SK-N-MC (cell line): Measurements from ENCODE around the gene VWA1.
"Not testable (repeated sequence)": the region's sequence is repeated elsewhere in the genome, so short reads cannot be mapped to it uniquely, and the experiment has no call there.

Source experiments
- DNase-seq: peaks from one replicate; pipeline ENCODE4 v3.0.0-alpha.2; 2011; ENCODE audit warnings: low read depth, low spot score
- H3K27ac ChIP-seq: fragments of 200-600 bp; sonication (generic); 2 replicates; pipeline ENCODE4 v1.5.1; 2016; ENCODE audit warnings: mixed run types
- H3K36me3 ChIP-seq: fragments of 200-600 bp; sonication (generic); 2 replicates; pipeline ENCODE4 v1.6.1; 2017; ENCODE audit warnings: antibody characterized with exemption, low read length, mixed read lengths; ENCODE audit not compliant: insufficient read depth
- H3K4me3 ChIP-seq: fragments of 200-600 bp; sonication (generic); 2 replicates; pipeline ENCODE4 v1.5.1; 2016
- H3K9ac ChIP-seq: fragments of 200-600 bp; sonication (generic); 2 replicates; pipeline ENCODE4 v1.8.0; 2017; ENCODE audit warnings: mixed run types, mixed read lengths; ENCODE audit not compliant: insufficient read length
- H3K9me3 ChIP-seq: fragments of 200-600 bp; sonication (generic); 2 replicates; pipeline ENCODE4 v1.6.1; 2017; ENCODE audit warnings: low read depth, mild to moderate bottlenecking, antibody characterized with exemption, low read length, moderate library complexity, mixed read lengths
- EZH2 ChIP-seq: fragments of 200-600 bp; sonication (generic); IDR thresholded peaks from one replicate; pipeline ENCODE4 v1.6.1; 2017; ENCODE audit warnings: antibody characterized with exemption
- FOXP2 ChIP-seq: optimal IDR thresholded peaks from 2 replicates; pipeline ENCODE3; 2011; ENCODE audit warnings: mild to moderate bottlenecking, moderate library complexity; ENCODE audit not compliant: insufficient read depth; ENCODE audit errors: extremely low read length, control extremely low read depth
- POLR2AphosphoS5 ChIP-seq: IDR thresholded peaks from 2 replicates; pipeline ENCODE4 v1.6.1; 2012; ENCODE audit warnings: mild to moderate bottlenecking, low read depth, low read length, borderline replicate concordance

The VWA1 gene

DNA sequence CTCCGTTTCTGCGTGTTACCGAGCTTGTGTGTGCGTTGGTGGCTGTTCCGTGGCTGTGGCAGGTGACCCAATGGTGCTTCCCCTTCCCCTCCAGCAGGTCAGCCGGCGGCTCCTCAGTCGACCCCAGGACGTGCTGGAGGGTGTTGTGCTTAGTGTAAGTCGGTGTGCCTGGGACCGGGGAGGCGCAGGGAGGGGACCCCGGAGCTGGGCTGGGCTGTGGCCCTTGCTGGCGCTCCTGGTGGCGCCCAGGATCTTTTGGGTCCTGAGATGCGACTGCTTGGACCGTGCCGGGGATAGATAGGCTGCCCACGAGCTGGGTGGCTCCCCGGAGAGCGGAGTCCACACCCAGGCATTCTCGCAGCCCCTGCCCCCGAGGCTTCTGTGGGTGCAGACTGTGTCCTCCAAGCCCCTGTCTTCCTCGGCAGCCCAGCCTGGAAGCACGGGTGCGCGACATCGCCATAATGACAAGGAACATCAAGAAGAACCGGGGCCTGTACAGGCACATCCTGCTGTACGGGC lies 19.9 kb downstream of the VWA1 start:
- no peak for DNase-seq
- TF ChIP-seq EZH2 (no peak), POLR2AphosphoS5 (no peak), FOXP2 (no peak)
- H3K9ac ChIP-seq = no peak overlapping the region

DNA sequence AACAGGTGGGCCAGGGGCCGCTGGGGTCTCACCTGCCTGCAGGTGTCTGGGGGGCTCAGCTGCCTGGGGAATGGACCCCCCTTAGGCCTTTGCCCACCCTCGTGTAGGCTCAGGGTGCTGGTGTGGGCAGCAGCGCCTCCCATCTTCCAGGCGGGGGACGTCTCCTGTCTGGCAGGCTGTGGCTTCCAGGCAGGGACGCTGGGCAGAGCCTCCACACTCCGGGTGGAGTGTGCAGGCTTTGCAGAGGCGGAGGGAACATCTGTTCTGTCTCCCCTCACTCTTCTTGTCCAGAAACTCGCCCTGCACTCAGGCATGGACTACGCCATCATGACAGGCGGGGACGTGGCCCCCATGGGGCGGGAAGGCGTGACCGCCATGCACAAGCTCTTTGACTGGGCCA lies 20.4 kb downstream of the VWA1 start:
- H3K9me3 ChIP-seq, H3K36me3 ChIP-seq, H3K9ac ChIP-seq, DNase-seq, H3K4me3 ChIP-seq, H3K27ac ChIP-seq: not testable (repeated sequence)

More for the DNA sequence above, 19.9 kb downstream of the VWA1 start:
- H3K4me3 ChIP-seq = no peak overlapping the region
- H3K9me3 ChIP-seq = no peaks in the 10 kb centered on the region
- no peak overlapping the region for H3K27ac ChIP-seq
- no peaks in the 10 kb centered on the region for H3K36me3 ChIP-seq

DNA sequence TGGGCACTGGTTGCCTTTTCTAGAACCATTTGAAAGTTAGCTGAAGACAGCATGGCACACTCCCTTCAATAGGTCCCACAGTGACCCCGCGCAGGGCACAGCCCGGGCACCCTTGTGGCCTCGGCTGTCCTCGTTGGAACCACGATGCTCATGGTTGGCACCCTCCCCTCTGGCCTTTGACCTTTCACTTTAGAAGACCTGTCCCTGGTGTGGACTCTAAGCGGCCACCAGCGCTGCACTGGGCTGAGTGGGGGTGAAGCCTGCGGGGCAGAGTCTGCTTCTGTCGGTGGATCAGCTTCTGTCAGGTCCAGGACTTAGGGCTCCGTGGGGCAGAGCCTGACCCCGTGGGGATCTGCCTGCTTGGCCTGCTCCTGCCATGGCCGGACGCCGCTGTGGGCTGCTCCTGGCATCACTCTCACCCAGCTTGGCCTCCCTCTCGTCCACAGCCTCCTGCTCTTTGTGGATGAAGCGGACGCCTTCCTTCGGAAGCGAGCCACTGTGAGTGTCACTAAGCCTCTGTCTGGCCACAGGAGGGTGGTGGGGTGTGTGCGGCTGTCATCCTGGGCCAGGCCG lies 21.3 kb downstream of the VWA1 start:
- not testable (repeated sequence) for H3K4me3 ChIP-seq, H3K36me3 ChIP-seq, H3K9me3 ChIP-seq, H3K9ac ChIP-seq, H3K27ac ChIP-seq, DNase-seq

DNA sequence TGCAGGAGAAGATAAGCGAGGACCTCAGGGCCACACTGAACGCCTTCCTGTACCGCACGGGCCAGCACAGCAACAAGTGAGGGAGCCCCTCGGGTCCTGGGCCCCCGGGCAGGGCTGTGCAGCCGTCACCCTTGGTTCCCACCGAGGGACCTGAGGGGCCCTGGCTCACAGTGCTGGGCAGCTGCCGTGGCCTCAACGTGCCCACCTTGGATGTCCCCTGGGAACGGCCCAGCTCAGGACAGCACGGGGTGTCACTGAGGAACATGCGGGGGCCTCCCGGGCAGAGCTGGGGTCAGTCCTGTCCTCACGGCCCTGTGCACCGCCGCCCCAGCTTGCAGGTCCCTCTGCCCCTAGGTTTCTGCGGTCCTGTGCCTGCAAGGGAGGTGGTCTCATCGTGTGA lies 23.7 kb downstream of the VWA1 start:
- H3K9me3 ChIP-seq, DNase-seq, H3K27ac ChIP-seq, H3K9ac ChIP-seq, H3K4me3 ChIP-seq, H3K36me3 ChIP-seq: not testable (repeated sequence)

DNA sequence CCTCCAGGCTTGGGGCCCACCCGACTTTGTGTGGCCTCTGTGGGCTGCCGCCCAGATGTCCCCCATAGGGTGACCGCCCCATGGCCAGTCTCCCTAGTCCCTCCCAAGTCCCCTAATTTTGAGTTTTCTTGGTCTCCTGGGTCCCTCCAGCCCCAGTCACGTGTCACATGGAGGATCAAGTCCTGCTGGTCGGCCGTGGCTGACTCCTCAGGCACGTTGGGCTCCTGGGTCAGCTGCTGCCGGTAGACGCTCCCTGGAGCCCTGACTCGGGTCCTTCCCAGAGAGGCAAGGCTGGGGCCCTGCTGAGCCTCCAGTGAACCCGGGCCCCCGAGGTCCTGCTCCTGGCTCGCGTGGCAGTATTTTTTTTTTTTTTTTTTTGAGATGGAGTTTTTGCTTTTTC lies 24.2 kb downstream of the VWA1 start:
- H3K9ac ChIP-seq, DNase-seq, H3K4me3 ChIP-seq, H3K9me3 ChIP-seq, H3K36me3 ChIP-seq, H3K27ac ChIP-seq: not testable (repeated sequence)

DNA sequence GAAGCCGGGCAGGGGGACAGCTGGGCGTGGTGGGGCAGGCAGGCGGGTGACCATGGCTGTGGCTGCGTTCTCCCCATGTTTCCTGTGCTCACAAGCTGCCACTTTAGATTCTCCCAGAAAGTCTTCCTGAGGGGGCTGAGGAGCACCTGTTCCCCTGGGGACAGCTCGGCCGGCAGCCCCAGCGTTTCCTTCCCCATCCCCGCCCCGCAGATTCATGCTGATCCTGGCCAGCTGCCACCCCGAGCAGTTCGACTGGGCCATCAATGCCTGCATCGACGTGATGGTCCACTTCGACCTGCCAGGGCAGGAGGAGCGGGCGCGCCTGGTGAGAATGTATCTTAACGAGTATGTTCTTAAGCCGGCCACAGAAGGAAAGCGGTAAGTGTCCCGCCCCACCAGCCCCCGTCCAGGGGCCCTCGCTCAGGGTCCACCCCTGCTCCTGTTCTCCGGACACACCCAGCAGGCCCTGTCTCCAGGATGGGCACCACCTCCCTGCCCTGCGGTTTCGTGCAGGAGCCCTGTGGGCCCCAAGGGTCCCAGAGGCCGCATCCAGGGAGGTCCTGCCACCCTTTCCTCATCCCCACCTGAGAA lies 25.1 kb downstream of the VWA1 start:
- Histone ChIP-seq H3K4me3 (no peak overlapping the region), H3K27ac (no peak overlapping the region), H3K9ac (no peak overlapping the region), H3K36me3 (no peaks in the 10 kb centered on the region), H3K9me3 (no peaks in the 10 kb centered on the region)
- no peak for DNase-seq
- TF ChIP-seq EZH2 = no peak

DNA sequence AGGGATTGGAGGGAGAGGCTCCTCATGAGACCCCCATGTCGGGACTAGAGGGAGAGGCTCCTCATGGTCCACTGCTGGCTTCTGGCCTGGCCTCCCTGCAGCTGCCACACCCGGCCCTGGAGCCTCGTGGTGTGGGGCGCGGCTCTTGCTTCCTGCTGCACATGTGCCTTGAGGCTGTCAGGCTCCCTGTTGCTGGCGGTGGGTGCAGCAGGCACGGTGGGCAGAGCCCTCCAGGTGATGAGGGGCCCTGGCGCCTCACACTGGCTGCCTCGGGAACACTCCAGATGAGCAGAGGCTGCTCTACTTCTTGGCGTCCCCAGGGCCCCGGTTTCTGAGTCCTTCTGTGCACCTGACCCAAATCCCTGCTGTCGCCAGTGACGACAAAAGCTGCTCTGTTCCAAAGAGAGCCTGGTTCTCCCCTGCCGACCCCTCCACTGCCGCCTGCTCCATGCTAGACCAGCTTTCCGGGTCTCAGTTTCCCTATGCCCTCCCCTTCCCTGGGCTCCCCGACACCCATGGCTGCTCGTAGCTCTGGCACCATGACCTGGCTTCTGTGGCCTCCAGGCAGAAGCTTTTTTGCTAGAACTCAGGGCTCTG lies 26.3 kb downstream of the VWA1 start:
- H3K9me3 ChIP-seq = no peaks in the 10 kb centered on the region
- no peak overlapping the region for H3K9ac ChIP-seq
- no peak for DNase-seq
- TF ChIP-seq POLR2AphosphoS5 (no peak), FOXP2 (no peak), EZH2 (no peak)
- H3K36me3 ChIP-seq = no peaks in the 10 kb centered on the region
- H3K27ac ChIP-seq = no peak overlapping the region
- no peak overlapping the region for H3K4me3 ChIP-seq

DNA sequence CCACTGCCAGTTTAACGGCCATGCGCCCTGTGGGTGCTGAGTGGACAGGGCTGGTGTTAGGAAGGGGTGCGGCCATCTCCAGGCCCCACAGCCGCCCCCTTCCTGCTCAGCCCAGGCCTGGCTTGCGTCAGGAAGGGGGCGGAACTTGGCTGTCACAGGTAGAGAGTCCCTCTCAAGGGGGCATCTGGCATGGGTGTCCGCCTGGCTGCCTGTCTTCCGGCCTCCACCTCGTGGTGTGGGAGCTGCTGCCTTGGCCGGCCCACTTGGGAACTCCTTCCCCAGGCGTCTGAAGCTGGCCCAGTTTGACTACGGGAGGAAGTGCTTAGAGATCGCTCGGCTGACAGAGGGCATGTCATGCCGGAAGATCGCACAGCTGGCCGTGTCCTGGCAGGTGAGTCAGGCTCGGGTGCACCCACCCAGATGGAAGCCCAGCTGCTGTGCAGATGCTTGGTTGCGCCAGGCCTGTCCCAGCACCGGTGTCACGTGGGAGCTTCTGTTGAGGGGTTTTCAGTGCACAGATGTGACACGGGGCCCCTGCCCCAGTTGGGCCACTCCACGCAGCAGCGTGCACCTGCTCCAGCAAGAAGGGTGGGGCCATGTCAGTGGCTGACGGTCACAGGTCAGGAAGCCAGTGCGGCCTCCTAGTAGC lies 27.0 kb downstream of the VWA1 start:
- no peak for DNase-seq
- Histone ChIP-seq H3K9ac (no peak overlapping the region), H3K36me3 (no peaks in the 10 kb centered on the region), H3K4me3 (no peak overlapping the region), H3K9me3 (no peaks in the 10 kb centered on the region), H3K27ac (no peak overlapping the region)
- TF ChIP-seq EZH2 (no peak), FOXP2 (no peak), POLR2AphosphoS5 (no peak)

DNA sequence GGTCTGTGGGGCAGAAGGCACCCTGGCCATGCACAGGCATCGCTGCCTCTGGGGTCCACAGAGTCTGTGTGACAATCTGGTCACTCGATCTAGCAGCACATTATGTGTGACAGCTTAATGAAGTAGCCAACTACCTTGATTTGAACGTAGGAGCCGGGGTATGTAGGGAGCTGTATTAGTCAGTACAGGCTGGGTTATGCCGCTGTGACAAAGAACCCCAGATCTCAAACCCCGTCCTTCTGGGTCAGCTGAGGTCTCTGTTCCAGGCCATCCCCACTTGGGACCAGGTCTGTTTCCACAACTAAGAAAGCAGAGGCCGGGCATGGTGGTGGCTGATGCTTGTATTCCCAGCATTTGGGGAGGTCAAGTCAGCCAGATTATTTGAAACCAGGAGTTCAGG lies 27.8 kb downstream of the VWA1 start:
- no peak overlapping the region for H3K4me3 ChIP-seq
- no peak for DNase-seq
- H3K36me3 ChIP-seq = no peaks in the 10 kb centered on the region
- no peak overlapping the region for H3K27ac ChIP-seq
- H3K9ac ChIP-seq = no peak overlapping the region
- no peaks in the 10 kb centered on the region for H3K9me3 ChIP-seq
- TF ChIP-seq EZH2 (no peak), POLR2AphosphoS5 (no peak), FOXP2 (no peak)

DNA sequence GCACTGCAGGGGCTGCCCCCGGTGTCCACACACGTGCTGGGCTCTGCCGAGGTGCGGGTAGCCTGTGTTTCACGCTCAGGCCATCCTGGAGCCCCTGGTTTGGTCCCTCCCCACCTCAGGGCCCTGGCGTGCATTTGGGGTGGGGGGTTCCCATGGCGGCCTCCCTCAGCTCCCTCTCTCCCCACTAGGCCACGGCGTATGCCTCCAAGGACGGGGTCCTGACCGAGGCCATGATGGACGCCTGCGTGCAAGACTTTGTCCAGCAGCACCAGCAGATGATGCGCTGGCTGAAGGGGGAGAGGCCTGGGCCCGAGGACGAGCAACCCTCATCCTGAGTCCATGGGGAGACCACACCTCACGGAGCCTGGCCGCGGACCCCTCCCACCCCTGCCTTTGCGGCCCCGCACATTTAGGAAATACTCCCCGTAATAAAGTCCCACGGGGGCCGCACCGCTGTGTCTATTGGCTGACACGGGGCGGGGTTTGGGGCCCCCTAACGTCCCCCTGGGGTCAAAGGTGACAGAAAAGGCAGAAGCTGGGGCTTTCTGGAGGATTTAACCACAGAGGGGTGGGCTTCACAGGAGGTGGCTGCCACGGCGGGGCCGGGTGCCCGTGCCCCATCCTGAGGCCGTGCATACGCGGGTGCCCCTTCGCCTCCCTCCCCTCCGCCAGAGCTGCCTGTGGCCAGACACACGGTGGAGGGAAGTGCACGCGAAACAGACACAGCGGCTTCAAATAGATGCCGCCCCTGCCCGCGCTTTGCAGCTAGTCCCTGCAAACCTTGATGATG lies 32.9 kb downstream of the VWA1 start:
- not testable (repeated sequence) for H3K27ac ChIP-seq, H3K4me3 ChIP-seq, H3K9ac ChIP-seq, H3K9me3 ChIP-seq, H3K36me3 ChIP-seq, DNase-seq
